Stimulated activated CD8-positive, alpha-beta memory T cell treated with anti-CD3 and anti-CD28 coated beads, Interleukin-15, amount 100 ng/mL, for 4 hours (primary cell): ENCODE data around the gene CAPZB.
"Not testable (repeated sequence)": the region's sequence is repeated elsewhere in the genome, so short reads cannot be mapped to it uniquely, and the experiment has no call there.

Experiments
- DNase-seq, 2 donors: peaks; one replicate each; pipeline ENCODE4 v3.0.0-alpha.2; 2020; ENCODE audit warnings: low read depth in 2 of 2

CAPZB gene

DNA sequence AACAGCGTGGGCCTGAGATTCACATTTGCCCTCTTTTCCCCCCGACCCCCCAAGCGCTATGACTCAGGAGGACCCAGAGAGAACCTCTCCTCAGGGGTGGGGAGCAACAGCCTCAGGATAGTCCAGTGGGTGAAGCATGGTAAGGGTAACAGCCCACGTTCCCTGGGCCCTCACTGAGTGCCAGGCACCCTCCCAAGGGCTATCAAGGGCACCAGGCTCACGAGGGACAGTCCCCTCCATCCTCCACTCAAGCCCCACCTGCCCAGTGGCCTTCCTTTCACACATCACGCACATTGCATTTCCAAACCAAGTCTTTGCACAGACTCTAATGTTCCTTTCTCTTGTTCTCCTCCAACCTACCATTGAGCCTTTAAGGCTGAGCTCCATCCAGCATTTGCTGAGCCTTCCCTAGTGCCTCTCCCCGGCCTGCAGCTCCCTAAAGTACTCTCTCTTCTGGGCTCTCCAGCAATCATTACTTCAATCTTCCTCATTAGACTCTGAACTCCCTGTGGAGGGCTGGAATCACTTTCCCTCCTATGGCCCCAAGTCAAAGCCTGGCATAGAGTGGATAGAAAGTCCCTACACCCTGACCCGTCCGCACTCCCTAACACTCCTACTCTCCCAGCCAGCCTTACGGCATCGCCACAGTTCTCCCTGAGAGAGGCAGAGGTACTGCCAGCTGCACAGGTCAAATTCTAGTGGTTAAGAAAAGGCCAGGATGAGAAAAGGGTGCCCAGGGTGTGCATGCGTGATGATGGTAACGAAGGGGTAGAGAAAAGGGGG, 174.4 kb downstream of the CAPZB start:
- no peak for DNase-seq

DNA sequence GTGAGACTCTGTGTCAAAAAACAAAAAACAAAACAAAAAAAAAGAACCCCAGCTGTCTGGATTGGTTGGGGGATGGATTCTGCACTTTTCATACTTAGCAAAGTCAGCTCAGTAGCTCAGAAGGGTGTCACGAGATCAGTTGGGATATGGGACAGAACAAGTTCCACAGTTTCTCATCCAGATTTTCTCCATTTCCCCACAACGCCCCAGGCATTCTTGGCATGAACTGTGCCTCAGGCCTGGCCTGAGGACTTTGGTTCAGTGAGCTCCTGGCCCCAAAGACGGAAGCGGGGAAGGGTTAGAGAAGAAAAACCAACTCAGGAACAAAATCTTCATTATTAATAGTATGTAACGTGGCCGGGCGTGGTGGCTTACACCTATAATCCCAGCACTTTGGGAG, 175.3 kb downstream of the CAPZB start:
- no peak for DNase-seq

DNA sequence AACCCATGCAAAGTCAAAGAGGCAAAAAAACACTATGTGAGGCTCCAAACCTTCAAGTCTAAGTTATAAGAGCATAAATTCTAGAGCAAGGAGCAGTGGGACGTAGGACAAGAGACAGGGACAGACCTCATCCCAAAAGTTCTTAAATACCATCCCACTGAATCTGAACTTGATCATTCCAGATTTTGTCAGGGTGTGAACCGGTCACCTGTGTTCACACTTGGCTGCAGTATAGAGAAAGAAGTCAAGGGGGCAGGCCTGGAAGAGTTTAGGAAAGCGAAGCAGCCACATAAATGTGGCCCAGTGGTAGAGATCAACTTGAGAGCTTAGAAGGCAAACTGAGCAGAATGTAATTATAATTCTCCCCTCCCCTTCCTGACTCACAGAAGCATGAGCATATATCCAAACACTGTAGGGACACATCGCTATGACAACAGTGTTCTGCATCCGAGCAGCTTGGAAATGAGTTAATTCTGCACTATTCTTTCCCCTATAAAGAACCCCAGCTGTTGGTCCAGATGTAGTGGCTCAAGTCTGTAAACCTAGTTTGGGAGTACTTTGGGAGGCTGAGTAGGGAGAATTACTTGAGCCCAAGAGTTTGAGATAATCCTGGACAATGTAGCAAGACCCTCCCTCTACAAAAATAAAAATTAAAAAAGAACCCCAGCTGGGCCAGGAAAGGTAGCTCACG, 176.1 kb downstream of the CAPZB start:
- no peak for DNase-seq

DNA sequence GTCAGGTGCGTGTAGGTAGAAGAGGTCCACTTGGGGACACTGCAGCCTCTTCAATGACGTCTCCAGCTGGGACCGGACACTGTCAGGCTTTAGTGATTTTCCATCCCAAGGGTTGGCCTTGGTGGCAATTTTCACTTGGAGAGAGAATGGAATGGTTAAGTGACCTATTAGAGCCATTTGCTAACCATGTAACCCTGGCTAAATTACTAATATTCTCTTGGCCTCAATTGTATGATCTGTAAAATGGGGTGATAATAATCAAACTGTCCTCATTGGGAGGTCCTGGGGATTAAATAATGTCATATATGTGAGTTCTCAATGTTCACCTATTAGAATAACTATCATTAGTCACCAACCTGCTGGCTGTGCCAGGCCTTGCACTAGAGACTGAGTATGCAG, 176.8 kb downstream of the CAPZB start:
- DNase-seq, result no peak

DNA sequence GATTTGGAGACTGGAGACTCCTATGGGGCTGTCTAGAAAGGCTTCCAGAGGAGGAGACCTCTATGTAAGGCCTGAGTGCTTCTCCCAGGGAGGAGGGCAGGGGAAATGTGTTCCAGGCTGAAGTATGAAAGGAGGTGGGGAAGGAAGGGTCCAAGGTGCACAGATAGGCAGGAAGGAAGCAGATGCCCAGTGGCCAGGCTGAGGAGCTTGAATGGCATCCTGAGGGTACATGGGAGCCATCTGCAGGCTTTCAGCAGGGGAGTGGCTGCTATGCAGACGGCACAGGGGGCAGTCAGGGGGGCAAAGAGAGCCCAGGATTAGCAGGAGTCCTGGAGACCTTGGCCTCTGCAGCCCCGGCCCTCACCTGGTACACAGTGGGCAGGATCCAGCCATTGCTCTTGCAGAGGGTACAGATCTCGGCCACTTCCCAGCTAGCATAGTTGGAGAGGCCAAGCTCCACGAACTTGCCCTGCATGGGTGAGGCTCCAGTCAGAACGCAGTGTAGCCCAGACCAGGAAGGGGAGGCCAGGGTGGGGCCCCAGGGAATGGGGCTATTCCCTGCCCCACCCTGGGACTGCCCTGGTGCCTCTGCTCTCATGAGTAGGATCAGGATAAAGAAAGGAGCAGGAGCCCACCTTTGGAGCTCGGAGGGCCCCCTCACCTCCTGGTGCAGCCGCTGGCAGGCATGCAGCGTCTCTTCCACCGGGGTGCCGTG, 177.4 kb downstream of the CAPZB start:
- no peak for DNase-seq

DNA sequence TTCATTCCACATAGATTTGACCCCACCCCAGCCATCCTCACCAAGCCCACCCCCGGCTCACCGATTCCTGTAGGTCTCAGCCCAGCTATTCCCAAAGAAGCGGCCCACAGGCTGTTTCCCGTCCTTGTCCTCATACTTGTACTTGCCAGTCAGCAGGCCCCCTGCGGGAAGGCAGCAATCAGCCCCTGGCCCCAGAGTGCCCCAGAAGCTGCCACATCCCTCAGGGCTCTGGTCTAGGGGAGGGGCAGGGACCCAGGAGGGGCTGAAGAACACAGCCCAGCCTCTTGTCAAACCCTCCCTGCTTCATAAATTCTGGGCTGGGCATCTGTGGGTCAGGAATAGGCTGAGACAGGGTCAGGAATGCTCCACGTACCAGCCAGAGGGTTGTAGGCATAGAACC, 178.4 kb downstream of the CAPZB start:
- no peak for DNase-seq

DNA sequence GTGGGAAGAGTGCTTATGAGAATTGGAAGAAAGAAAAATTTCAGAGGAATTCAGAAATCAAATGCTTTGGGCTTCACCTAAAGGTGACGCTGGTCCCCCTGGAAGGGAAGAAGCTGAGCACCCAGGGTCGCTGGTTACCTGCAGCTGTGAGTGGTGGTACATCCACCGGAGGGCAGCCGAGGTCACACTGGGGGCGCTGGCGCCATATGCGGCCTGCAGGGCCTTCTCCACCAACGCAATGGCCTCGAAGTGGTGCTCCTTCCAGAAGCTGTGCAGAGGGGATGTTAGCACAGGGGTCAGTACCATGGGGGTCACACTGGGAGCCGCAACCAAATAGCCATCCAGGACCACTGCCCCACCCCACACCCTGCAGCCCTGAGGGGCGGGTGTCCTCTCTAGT, 179.5 kb downstream of the CAPZB start:
- DNase-seq, result no peak

DNA sequence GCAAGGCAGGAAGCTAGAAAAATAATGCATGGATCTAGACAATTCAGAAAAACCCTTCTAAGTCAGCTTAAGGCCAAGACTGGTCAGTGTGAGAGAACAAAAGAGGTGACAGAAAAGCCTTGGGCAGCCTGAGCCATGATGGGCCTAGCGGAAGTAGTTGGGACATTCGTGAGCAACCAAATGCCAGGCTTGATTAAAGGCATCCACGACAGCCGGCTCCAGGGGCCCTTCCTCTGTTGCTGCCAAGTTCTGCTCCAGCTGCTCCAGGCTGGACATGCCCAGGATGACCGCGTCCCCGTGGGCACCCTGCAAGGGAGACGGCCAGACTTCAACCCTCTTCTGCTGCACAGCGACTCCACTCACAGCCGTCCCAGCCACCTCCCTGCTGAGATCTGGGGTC, 181.3 kb downstream of the CAPZB start:
- DNase-seq, result not testable (repeated sequence)

DNA sequence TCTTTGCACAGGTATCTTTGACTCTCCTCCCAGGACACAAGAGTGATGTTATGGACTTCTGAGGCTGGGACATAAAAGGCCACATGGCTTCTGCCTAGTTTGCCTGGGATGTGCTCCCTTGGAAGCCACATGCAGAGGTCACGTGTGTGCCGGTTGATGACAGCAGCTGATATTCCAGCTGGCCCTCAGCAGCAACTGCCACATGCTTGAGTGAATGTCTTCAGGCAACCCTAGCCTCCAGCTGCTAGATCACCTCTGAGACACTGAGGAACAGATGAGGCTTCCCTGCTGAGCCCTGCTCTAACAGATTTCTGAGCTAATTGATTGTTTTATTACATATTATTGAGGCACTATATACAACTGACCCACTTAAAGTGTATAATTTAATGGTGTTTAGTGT, 185.1 kb downstream of the CAPZB start:
- DNase-seq, result no peak

DNA sequence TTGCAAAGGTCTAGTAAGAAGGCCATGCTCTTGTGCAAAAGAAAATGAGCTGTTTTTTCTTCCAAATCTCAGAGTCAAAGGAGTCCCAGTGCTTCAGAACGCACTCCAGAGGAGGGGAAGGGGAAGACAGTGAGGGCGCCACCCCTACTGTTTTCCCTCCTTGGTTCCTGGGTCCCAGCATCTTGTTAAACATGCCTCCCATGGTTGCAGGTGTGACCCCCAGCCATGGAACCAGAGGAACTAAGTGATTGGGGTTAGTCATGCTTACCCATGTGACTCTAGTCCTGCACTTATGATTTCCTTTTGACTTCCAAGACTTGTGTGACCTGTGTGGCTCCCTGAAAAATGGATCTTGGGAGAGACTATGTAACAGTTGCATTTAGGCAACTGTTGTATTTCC, 190.7 kb downstream of the CAPZB start:
- no peak for DNase-seq

DNA sequence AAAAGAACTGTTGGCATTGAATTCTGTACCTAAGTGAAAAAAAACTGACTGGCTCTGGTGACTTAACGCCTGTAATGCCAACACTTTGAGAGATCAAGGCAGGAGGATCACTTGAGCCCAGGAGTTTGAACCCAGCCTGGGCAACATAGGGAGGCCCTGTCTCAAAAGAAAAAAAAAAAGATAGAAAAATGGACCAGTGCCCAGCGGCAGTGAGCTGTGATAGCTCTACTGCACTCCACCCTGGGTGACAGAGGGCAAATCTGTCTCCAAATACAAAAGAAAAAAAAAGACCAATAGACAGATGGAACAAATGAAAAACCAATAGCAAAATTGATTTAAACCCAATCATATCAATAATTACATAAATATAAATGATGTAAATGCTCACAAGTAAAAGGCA, 196.1 kb downstream of the CAPZB start:
- DNase-seq, result no peak
